ENCODE data around the gene GFOD1. TPM values are rescaled to one million over a fixed set of nuclear protein-coding genes. Genes with fewer than 3 reads are reported as not detected.

GFOD1 gene
- total RNA-seq, 1 donor from 2014 or later, result 2.0 TPM

GRCh38 chr6:13407709-13408695, 79.4 kb downstream of the GFOD1 start:
- no peak for DNase-seq (ENCODE audit: low spot score)
- H3K4me1 Mint-ChIP-seq (ENCODE audit: low read depth), result peaks cover 49% of the 10 kb centered on the region
- H3K36me3 Mint-ChIP-seq (ENCODE audit: low read depth), result no peaks in the 10 kb centered on the region
- H3K9me3 Mint-ChIP-seq (ENCODE audit: low read depth), result peaks cover 3% of the 10 kb centered on the region
- H3K27me3 Mint-ChIP-seq (ENCODE audit: low read depth), result no peaks in the 10 kb centered on the region
- no peak overlapping the region for H3K27ac Mint-ChIP-seq (ENCODE audit: unreplicated experiment)
- H3K4me3 Mint-ChIP-seq (ENCODE audit: unreplicated experiment), result no peak overlapping the region
- no peak for TF ChIP-seq CTCF (IDR thresholded peaks at IDR 0.05)

- Mint-ChIP-seq H3K9me3 (ENCODE audit: low read depth) (peaks cover 3% of the 10 kb centered on the region), H3K4me1 (ENCODE audit: low read depth) (peaks cover 44% of the 10 kb centered on the region), H3K36me3 (ENCODE audit: low read depth) (no peaks in the 10 kb centered on the region), H3K27me3 (ENCODE audit: low read depth) (no peaks in the 10 kb centered on the region), H3K27ac (ENCODE audit: unreplicated experiment) (no peak overlapping the region), H3K4me3 (ENCODE audit: unreplicated experiment) (no peak overlapping the region)
- TF ChIP-seq CTCF (IDR thresholded peaks at IDR 0.05), result no peak
- no peak for DNase-seq (ENCODE audit: low spot score)
These were observed 80.1 kb downstream of the GFOD1 start for GRCh38 chr6:13407368-13407708.

- TF ChIP-seq CTCF (IDR thresholded peaks at IDR 0.05), result no peak
- Mint-ChIP-seq H3K4me3 (ENCODE audit: unreplicated experiment) (no peak overlapping the region), H3K9me3 (ENCODE audit: low read depth) (no peaks in the 10 kb centered on the region), H3K36me3 (ENCODE audit: low read depth) (no peaks in the 10 kb centered on the region), H3K4me1 (ENCODE audit: low read depth) (peaks cover 44% of the 10 kb centered on the region), H3K27me3 (ENCODE audit: low read depth) (no peaks in the 10 kb centered on the region), H3K27ac (ENCODE audit: unreplicated experiment) (no peak overlapping the region)
- no peak for DNase-seq (ENCODE audit: low spot score)
These were observed 80.6 kb downstream of the GFOD1 start for GRCh38 chr6:13406781-13407180.

- Mint-ChIP-seq H3K36me3 (ENCODE audit: low read depth) (no peaks in the 10 kb centered on the region), H3K9me3 (ENCODE audit: low read depth) (no peaks in the 10 kb centered on the region), H3K4me1 (ENCODE audit: low read depth) (peaks cover 44% of the 10 kb centered on the region), H3K4me3 (ENCODE audit: unreplicated experiment) (no peak overlapping the region), H3K27ac (ENCODE audit: unreplicated experiment) (no peak overlapping the region), H3K27me3 (ENCODE audit: low read depth) (no peaks in the 10 kb centered on the region)
- TF ChIP-seq CTCF (IDR thresholded peaks at IDR 0.05), result no peak
- DNase-seq (ENCODE audit: low spot score), result no peak
These were observed 81.4 kb downstream of the GFOD1 start for GRCh38 chr6:13405961-13406477.

- Mint-ChIP-seq H3K4me3 (ENCODE audit: unreplicated experiment) (no peak overlapping the region), H3K9me3 (ENCODE audit: low read depth) (no peaks in the 10 kb centered on the region), H3K27ac (ENCODE audit: unreplicated experiment) (no peak overlapping the region), H3K36me3 (ENCODE audit: low read depth) (no peaks in the 10 kb centered on the region), H3K27me3 (ENCODE audit: low read depth) (no peaks in the 10 kb centered on the region), H3K4me1 (ENCODE audit: low read depth) (peaks cover 35% of the 10 kb centered on the region)
- no peak for TF ChIP-seq CTCF (IDR thresholded peaks at IDR 0.05)
- no peak for DNase-seq (ENCODE audit: low spot score)
These were observed 82.5 kb downstream of the GFOD1 start for GRCh38 chr6:13404892-13405254.

All from chondrocyte (in vitro differentiated cells).